Right lobe of liver (tissue), 4 donors: ENCODE results near the gene CACNA2D2.

Source experiments
- CTCF ChIP-seq, 4 donors: fragments of 200-600 bp in 3 of 4; fragments of 450-650 bp in 1 of 4; IDR thresholded peaks; one replicate each; pipeline versions ENCODE4 v1.5.1 to v1.8.0; 2016 to 2022; ENCODE audit warnings: antibody characterized with exemption in 4 of 4, mild to moderate bottlenecking in 2 of 4
- POLR2A ChIP-seq: fragments of 450-650 bp; IDR thresholded peaks from one replicate; pipeline ENCODE4 v1.6.1; 2017; ENCODE audit warnings: antibody characterized with exemption, mild to moderate bottlenecking
- donor health status: DM: no; HTN: no; CAD: no.
- donor health status: DM: no; HTN: no; CAD: no.
- donor health status: DM: no; HTN: yes; CAD: no.

GRCh38 chr3:50322115-50322385 lies 181.4 kb downstream of the CACNA2D2 start:
- TF ChIP-seq CTCF (IDR thresholded peaks at IDR 0.05): no peak
- no peak for TF ChIP-seq POLR2A
